ENCODE data around the gene SLC25A21. TPM values are rescaled to one million over a fixed set of nuclear protein-coding genes. Genes with fewer than 3 reads are reported as not detected.
"Not testable (repeated sequence)": the region's sequence is repeated elsewhere in the genome, so short reads cannot be mapped to it uniquely, and the experiment has no call there.

Gene SLC25A21
- total RNA-seq, 1 donor from 2014 or later: 0.78 TPM

DNA sequence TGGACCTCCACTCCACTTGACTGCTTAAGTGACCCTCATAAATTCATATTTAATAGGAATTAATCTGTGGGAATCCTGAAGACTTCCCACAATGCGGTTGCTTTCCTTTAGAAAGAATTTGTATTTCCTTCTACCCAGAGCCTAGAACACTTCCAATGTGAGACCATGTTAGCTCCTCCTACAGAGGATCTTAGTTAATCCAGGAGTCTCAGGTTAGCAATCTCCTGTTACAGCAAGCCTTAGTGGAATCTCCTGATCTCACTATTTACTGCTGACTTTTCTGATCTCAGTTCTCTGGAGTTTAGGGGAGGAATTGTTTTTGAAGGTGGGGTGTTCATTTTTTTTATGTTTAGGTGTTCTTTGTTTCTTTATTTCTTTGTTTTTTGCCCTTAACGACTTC is 186.0 kb downstream of the SLC25A21 start:
- no peak for DNase-seq

DNA sequence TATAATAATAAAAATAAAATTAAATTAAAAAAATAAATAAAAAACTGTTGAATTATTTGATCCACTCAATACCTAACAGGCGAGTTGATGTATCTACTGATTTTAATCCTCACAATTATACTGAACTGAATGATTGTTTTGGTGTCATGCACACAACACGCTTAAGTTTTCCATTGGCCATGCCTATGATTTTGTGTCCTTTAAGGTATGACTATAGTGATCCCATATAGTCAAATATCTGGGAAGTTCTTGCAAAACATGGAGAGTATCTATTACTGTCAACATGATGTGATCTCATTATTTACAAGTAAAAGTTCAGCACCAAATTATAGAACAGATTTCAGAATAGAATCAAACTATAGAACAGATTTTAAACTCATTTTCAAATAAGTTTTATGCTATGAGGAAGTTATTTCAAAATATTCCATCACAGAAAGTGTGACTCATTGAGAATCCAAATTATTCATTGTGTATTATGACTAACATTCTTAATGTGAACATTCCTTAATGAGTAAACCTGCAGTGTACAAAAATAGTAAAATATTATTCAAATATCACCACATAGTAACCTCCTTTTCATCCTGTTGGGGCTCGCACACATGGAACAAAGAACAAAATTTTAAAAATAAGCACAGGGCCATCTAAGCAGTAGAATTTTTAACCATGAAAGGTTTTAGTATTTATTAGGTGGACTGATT is 190.4 kb downstream of the SLC25A21 start:
- no peak for DNase-seq

- DNase-seq: not testable (repeated sequence)
These were observed 192.0 kb downstream of the SLC25A21 start for GRCh38 chr14:36980413-36980812.

DNA sequence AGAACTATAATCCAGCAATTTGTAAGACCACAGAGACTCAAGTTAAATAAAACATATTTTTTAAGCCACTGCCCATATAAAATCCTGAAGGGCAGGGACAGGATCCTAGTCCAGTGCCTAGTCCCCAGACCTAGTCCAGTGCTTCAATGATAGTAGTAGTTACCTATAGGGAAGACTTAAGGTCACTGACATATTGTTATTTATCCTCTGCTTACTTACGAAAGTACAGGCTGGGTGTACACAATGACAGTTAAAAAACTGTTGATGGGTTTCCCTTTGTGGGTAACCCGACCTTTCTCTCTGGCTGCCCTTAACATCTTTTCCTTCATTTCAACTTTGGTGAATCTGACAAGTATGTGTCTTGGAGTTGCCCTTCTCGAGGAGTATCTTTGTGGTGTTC is 192.5 kb downstream of the SLC25A21 start:
- no peak for DNase-seq

- no peak for DNase-seq
These were observed 195.8 kb downstream of the SLC25A21 start for GRCh38 chr14:36976571-36977023.

DNA sequence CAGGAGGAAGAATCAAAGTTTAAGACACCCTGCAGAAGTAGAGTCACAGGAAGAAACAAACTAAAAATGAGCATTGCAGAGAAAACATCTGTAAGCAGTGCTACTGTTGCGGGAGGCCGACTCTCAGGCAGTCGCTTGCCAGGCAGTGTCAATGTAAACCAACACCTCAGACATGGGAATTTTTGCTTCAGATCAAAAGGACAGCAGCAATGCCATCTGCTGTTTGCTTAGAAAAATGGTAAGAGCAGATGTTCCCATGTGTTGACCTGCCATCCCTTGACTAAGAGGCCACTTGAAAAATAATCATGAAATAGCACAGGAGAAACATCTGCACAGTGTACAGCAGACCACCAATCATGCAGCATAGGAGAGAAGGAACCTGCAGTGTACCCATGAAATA is 196.6 kb downstream of the SLC25A21 start:
- no peak for DNase-seq

DNA sequence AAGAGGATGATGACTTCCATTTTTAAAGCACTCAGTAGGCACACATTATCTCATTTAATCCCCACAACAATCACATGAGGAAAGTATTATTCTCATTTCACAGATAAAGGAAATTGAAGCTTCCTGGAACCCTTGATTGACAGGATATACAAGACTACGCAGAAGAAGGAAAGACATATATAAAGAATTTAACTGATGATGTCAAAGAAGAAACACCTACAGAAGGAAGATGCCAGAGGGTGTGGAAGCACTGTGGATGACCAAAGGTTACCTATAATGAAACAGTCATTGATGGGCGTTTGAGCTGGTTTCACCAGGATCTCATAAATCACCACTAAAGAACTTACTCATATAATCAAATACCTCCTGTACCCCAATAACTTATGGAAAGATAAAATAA is 197.4 kb downstream of the SLC25A21 start:
- no peak for DNase-seq

- no peak for DNase-seq
These were observed 198.5 kb downstream of the SLC25A21 start for GRCh38 chr14:36973806-36974442.

GRCh38 chr14:36971263-36971855 is 201.0 kb downstream of the SLC25A21 start:
- no peak for DNase-seq

DNA sequence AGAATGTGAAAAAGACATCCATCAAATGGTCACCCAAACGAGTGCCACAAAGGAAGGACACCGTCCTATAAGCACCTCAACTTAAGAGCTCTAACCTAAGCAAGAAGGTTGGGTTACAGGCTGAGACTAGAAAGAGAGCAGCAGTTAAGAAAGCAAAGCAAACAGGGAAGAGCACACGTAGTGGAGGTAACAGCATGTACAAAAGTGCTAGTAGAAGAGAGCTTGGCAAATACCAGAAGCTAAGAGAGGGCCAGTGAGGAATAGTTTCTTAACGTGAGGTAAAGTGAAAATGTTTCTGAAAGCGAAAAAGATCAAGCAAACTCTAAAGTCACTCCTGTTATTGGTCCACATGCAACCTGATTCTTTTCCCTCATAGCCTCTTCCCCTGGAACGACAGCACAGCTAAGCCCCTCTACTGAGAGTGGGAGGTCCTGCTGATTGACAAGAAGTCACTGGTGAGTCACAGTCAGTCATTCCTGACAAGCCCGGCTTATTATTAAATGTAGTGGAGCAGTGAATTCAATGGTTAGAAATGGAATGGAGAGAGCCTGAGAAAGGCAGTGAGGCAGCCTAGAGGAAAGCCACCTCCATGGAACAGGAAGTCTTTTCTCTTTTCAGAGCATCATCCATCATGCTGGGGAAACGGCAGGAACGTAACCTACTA is 204.4 kb downstream of the SLC25A21 start:
- no peak for DNase-seq

- no peak for DNase-seq
These were observed 216.4 kb downstream of the SLC25A21 start for GRCh38 chr14:36955967-36956366.

- DNase-seq: no peak
These were observed 217.0 kb downstream of the SLC25A21 start for GRCh38 chr14:36955376-36955775.

DNA sequence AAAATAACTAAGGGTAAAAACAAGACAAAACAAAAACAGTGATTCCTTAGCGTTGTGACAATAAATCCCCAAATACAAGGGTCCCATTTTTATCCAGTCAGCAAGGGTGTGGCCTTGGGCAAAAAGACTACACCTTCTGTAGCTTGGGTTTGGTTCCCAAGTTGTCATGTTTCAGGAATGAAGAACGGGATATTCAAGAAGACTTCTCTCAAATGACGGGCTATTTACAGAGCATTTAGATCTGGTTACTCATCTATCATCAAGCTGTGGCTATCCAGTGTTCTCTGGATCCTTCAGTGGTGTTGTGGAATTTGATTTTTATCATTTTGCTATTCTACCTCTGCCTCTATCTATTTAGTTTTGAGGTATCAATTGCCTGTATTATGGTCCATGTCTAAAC is 219.7 kb downstream of the SLC25A21 start:
- DNase-seq: no peak

GRCh38 chr14:36951380-36951911 is 221.0 kb downstream of the SLC25A21 start:
- DNase-seq: no peak

DNA sequence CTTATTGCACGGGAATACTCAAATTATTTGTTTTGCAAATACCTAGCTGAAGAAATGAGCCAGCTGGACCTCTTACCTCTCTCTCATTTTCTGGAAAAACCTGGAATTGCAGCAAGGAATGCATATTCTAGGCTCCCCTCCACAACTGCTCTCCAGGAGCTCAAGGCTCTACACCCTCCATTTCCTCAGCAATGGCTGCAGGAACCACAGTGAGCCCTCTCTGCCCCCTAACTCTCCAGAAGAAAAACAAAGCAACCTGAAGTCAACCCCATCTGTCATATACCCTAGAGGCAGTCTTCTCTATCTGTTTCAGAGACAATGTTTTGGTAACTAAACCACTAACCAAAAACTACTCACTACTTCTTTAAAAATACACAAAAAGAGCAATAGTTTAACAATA is 221.6 kb downstream of the SLC25A21 start:
- no peak for DNase-seq

GRCh38 chr14:36949371-36949770 is 223.0 kb downstream of the SLC25A21 start:
- DNase-seq: no peak

DNA sequence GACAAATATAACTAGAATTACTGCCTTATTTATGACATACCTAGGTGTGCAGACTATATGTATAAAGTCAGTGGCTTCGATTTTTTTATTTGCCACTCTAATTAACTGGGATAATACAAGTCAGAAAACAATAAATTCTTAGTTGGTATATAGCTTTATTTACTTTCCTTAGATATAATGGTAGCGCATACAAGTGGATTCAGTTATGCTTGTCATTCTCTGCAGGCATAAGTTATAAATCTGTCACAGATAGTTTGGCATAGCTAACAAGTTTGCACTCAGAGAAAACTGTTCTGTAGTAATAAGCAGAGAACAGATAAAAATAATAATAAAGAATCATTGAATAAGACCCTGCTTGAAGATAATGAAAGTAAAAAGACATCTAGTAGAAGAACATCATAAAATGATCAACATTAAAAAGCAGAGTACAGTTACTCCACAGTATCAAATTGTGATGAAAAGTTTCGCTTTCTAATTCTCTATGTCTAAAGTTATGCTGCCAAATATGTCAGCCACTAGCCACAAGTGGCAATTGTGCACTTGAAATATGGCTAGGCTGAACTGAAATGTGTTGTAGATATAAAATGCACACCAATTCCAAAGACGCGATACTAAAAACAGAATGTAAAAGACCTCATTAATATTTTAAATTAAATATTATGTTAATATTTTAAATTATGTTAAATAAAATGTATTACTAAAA is 224.1 kb downstream of the SLC25A21 start:
- DNase-seq: no peak

DNA sequence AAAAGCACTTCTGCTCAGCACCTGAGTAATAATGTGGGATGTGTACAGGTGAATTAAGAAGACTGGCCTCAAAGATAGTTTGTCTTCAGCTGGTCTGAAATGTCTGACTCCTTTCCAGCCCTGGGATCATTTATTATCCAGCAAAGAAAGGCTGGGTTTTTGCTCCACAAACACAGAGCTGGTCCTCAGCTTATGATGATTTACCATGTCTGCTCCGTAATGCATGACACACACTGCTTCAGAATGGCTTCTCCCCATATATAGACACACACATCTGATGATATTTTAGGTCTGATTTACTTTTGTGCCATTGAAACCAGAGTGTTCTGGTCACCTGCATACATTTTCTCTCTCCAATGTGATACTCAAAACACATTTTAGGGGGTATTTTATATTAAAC is 225.0 kb downstream of the SLC25A21 start:
- DNase-seq: no peak

DNA sequence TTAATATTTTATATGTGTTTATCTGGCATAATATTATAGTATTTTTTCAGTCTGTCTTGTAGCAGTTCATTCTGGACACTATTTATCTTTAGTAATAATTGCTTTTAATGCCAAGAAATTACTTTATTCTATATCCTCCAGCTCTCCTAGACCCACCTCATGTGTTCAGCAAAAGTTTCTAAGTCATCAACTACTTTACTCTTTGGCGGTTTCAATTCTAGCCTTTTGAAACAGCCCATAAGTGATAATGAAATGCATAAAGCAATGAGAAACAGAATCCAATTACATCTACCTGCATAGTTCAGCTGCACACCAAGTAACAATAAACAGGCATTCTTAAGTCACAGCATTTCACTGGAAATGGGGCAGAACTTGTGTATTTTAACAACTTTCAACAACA is 225.5 kb downstream of the SLC25A21 start:
- no peak for DNase-seq

DNA sequence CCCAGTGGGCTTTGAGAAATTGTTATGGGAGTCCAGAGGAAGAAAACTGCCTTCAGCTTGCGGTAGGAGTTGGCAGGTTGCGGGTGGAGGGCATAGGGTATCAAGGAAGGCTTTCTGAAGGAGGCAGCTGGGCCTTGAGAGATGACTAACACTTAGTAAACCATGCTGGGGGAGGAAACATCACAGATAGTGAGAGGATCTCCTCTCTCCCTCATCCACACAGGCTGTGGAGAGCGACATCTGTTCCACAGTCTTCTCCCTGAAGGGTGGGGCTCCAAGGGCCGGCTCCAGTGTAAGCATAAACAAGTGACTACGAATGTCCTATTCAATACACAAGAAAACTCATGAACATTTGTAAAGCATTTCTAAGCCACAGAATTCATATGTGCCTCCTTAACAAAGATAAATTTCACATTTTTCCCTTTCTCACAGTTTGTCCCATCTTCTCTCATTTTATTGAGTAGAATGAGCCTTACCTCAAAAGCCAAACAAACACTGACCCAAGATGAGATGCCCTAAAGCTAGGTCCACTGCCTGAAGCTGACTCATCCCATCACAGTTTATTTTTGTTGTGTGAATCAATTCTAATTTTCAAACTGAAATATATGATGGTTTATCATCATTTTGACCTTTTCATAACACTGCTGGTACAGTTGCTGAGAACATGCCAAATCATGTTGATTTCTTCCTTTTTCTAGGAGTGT is 227.9 kb downstream of the SLC25A21 start:
- DNase-seq: no peak

GRCh38 chr14:36942522-36943245 is 229.7 kb downstream of the SLC25A21 start:
- DNase-seq: no peak
